Measurements from ENCODE around the gene CDK3. TPM values are rescaled to one million over a fixed set of nuclear protein-coding genes. Genes with fewer than 3 reads are reported as not detected.

The CDK3 gene
- total and polyA plus RNA-seq, 4 donors: 3.8 to 16.9 (median 12.1) TPM

DNA sequence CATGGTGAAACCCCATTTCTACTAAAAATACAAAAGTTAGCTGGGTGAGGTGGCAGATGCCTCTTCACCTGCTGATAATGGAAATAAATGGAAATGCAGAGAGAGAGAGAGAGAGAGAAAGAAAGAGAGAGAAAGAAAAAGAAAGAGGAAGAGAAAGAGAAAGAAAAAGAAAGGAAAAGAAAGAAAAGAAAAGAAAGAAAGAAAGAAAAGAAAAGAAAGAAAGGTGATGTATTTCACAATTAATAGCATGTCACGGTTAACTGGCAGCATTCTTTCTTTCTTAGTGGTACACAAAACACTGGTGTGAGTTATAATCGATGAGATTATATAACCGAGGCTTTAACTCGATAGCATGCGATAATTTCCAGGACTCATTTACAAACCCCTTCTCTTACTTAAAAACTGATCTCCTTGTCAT lies 24.9 kb upstream of the CDK3 start:
- WGBS (ENCODE audit: insufficient coverage): no CpG with 5 or more reads among the region's 5 CpGs
- H3K27me3 ChIP-seq (ENCODE audit: control insufficient read depth, insufficient read depth, low read length): no peaks in the 10 kb centered on the region
- H3K36me3 ChIP-seq (ENCODE audit: control insufficient read depth, insufficient read depth, low read length): peaks cover 24% of the 10 kb centered on the region
- no peak for DNase-seq (ENCODE audit: low read depth in 4 of 6, low spot score in 6 of 6)
- peaks cover 24% of the 10 kb centered on the region for H3K4me1 ChIP-seq (ENCODE audit: control insufficient read depth, insufficient read depth, low read length)
- no peaks in the 10 kb centered on the region for H3K9me3 ChIP-seq (ENCODE audit: control insufficient read depth, insufficient read depth, low read length)
- H3K27ac ChIP-seq (ENCODE audit: low read depth, low read length): no peak overlapping the region
- no peak overlapping the region for H3K4me3 ChIP-seq (ENCODE audit: low read depth, low read length)

DNA sequence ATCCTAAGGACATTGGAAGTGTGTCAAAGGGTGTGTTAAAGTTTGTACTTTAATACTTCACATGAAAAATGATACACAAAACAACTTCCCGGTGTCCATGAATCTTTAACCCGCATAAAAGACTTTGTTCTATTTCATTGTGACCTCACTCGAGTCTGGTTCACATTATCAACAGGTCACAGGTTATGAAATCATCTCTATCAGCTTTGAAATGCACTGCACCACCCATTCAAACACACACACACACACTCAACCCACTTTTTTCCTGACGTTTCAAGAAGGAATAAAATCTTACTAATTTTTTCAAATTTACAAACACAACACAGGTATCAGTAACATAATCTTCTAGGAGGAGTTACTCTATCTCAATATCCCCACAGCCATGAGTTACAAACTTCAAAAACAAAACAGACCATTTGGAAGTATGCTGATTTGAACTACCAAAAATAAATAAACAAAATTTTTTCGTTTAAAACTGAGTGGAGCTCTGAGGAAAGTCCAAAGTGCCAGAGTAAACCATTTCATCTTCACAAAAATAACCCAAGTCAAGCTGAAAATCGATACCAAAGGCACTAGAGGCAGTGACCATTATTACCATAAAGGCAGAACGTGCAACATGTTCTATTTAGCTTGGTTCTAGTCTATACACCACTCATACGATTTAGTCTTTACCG lies 24.3 kb upstream of the CDK3 start:
- H3K4me3 ChIP-seq (ENCODE audit: low read depth, low read length): no peak overlapping the region
- DNase-seq (ENCODE audit: low read depth in 4 of 6, low spot score in 6 of 6): no peak
- H3K4me1 ChIP-seq (ENCODE audit: control insufficient read depth, insufficient read depth, low read length): peaks cover 24% of the 10 kb centered on the region
- peaks cover 20% of the 10 kb centered on the region for H3K36me3 ChIP-seq (ENCODE audit: control insufficient read depth, insufficient read depth, low read length)
- WGBS (ENCODE audit: insufficient coverage): 59% methylated on average over 4 of the region's 9 CpGs
- no peak overlapping the region for H3K27ac ChIP-seq (ENCODE audit: low read depth, low read length)
- H3K9me3 ChIP-seq (ENCODE audit: control insufficient read depth, insufficient read depth, low read length): no peaks in the 10 kb centered on the region
- H3K27me3 ChIP-seq (ENCODE audit: control insufficient read depth, insufficient read depth, low read length): no peaks in the 10 kb centered on the region

DNA sequence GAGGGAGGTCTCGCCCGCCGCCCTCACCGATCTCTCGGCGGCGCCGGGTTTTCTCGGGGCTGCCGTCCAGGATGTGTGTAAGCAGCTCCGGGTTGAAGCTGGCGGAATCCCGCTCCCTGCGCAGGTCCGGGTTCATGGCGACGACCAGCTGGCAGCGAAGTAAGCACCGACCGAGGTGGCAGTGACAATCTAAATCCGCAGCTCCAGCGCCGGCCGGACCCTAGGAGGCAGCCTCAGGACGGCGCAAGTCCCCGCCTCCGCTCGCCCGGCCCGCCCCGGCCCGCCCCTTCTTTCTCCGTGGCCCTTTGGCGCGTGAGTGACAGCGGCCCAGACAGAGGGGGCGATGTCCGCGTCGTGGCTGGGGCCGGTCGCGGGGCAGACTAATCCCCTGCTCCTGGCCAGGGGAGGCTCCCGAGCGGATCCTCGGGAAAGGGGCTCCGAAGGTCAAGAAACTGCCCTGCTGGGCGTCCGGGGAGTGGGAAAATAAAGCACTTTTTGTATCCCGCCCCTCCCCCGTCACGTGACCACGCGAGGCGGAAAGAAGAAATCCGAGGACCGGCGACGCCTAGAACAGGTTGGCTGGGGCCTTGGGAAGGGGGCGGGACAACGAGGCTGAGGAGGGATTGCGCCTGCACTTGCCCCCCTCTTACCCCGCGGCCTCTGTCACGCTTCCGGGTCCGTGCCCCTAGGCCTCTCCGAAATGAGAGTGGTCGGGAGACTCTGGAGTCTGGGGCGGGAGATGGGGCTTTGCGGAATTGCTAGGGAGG lies 21.5 kb upstream of the CDK3 start, which contains the start of the genes ACOX1 and TEN1:
Gene ACOX1 (minus strand): TSS at position 229 of the 767 bp plus-strand sequence. CDS start 93 bp downstream, at position 136.
Gene TEN1 (plus strand): TSS at position 303 of the 767 bp plus-strand sequence. CDS start 6,953 bp downstream, outside the sequence.
- 0% methylated on average over 62 of the region's 72 CpGs for WGBS (ENCODE audit: insufficient coverage)
- peak; percentile 93 to 99 (median 96) for DNase-seq (ENCODE audit: low read depth in 4 of 6, low spot score in 6 of 6)
- Histone ChIP-seq H3K27ac (ENCODE audit: low read depth, low read length) (peak within 1 kb of the TSS; percentile 100), H3K9me3 (ENCODE audit: control insufficient read depth, insufficient read depth, low read length) (no peaks in the 10 kb centered on the region), H3K27me3 (ENCODE audit: control insufficient read depth, insufficient read depth, low read length) (no peaks in the 10 kb centered on the region), H3K4me3 (ENCODE audit: low read depth, low read length) (peak within 1 kb of the TSS; percentile 98), H3K4me1 (ENCODE audit: control insufficient read depth, insufficient read depth, low read length) (peaks cover 27% of the 10 kb centered on the region), H3K36me3 (ENCODE audit: control insufficient read depth, insufficient read depth, low read length) (peaks cover 9% of the 10 kb centered on the region)

DNA sequence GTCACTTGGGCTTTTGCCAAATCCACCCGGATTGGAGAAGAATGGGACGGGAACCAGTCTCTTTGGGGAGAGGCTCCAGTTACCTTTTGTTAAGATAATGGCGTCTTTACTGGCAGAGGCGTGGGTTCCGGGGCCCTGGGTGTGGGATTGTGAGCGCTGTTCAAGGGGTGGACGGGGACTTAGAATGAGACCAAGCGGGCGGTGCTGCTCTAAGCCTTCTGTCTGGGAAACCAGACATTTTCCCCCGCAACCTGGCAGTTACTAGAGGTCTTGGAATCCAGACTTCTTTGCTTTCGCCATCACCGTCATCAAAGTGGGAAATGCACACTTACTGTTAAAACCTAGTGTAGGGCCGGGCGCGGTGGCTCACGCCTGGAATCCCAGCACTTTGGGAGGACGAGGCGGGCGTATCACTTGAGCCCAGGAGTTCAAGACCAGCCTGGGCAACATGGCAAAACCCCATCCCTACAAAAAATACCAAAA lies 20.9 kb upstream of the CDK3 start:
- WGBS (ENCODE audit: insufficient coverage): 1% methylated on average over 19 of the region's 19 CpGs
- no peaks in the 10 kb centered on the region for H3K27me3 ChIP-seq (ENCODE audit: control insufficient read depth, insufficient read depth, low read length)
- peaks cover 27% of the 10 kb centered on the region for H3K4me1 ChIP-seq (ENCODE audit: control insufficient read depth, insufficient read depth, low read length)
- DNase-seq (ENCODE audit: low read depth in 4 of 6, low spot score in 6 of 6): no peak
- no peaks in the 10 kb centered on the region for H3K9me3 ChIP-seq (ENCODE audit: control insufficient read depth, insufficient read depth, low read length)
- H3K36me3 ChIP-seq (ENCODE audit: control insufficient read depth, insufficient read depth, low read length): peaks cover 7% of the 10 kb centered on the region
- H3K27ac ChIP-seq (ENCODE audit: low read depth, low read length): peak overlapping the region; percentile 100
- H3K4me3 ChIP-seq (ENCODE audit: low read depth, low read length): peak overlapping the region; percentile 98

DNA sequence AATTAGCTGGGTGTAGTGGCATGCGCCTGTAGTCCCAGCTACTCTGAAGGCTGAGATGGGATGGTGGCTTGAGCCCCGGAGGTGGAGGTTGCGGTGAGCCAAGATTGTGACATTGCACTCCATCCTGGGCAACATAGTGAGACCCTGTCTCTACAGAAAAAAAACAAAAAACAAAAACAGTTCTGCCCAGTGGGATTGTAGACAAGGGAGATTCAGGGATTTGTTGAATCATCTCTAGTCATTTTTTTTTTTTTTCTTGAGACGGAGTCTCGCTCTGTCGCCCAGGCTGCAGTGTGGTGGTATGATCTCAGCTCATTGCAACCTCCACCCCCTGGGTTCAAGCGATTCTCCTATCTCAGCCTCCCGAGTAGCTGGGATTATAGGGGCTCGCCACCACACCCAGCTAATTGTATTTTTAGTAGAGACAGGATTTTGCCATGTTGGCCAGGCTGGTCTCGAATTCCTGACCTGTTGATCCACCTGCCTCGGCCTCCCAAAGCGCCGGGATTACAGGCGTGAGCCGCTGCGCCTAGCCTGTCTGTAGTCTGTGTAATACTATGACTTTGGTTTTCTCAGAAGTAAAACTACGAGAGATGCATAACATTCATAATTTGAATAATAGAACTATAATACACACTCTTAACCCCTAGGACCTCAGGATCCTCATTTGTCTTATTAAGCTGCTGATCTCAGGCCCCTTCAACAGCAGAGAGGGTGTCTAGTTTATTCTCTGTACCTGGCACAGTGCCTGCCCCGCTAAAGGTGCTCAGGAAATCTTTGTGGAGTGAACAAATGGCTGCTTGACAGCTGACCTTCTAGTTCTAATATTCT lies 20.3 kb upstream of the CDK3 start:
- H3K27ac ChIP-seq (ENCODE audit: low read depth, low read length): peak overlapping the region; percentile 100
- H3K9me3 ChIP-seq (ENCODE audit: control insufficient read depth, insufficient read depth, low read length): no peaks in the 10 kb centered on the region
- WGBS (ENCODE audit: insufficient coverage): no CpG with 5 or more reads among the region's 18 CpGs
- H3K27me3 ChIP-seq (ENCODE audit: control insufficient read depth, insufficient read depth, low read length): no peaks in the 10 kb centered on the region
- DNase-seq (ENCODE audit: low read depth in 4 of 6, low spot score in 6 of 6): no peak
- H3K36me3 ChIP-seq (ENCODE audit: control insufficient read depth, insufficient read depth, low read length): peaks cover 4% of the 10 kb centered on the region
- H3K4me1 ChIP-seq (ENCODE audit: control insufficient read depth, insufficient read depth, low read length): peaks cover 27% of the 10 kb centered on the region
- peak overlapping the region; percentile 98 for H3K4me3 ChIP-seq (ENCODE audit: low read depth, low read length)

DNA sequence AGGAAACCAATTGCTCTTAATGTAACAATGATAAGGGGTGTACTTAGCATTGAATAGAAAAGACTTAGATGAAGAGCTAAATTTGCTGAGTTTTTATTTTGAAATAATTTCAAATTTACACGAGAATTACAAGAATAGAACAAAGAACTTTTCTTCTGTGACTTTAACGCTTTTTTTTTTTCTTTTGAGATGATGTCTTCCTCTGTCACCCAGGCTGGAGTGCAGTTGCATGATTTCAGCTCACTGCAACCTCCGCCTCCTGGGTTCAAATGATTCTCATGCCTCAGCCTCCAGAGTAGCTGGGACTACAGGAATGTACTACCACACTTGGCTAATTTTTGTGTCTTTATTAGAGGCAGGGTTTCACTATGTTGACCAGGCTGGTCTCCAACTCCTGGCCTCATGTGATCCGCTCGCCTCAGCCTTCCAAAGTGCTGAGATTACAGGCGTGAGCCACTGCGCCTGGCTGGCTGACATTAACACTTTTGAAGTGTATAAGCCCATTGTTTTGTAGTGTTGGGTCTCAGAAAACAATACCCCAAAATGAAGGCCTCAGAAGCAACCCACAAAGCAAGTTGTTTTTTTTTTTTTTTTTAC lies 19.5 kb upstream of the CDK3 start:
- H3K9me3 ChIP-seq (ENCODE audit: control insufficient read depth, insufficient read depth, low read length): no peaks in the 10 kb centered on the region
- H3K4me3 ChIP-seq (ENCODE audit: low read depth, low read length): no peak overlapping the region
- H3K27ac ChIP-seq (ENCODE audit: low read depth, low read length): no peak overlapping the region
- peaks cover 27% of the 10 kb centered on the region for H3K4me1 ChIP-seq (ENCODE audit: control insufficient read depth, insufficient read depth, low read length)
- WGBS (ENCODE audit: insufficient coverage): 93% methylated on average over 5 of the region's 7 CpGs
- H3K36me3 ChIP-seq (ENCODE audit: control insufficient read depth, insufficient read depth, low read length): peaks cover 4% of the 10 kb centered on the region
- DNase-seq (ENCODE audit: low read depth in 4 of 6, low spot score in 6 of 6): no peak
- H3K27me3 ChIP-seq (ENCODE audit: control insufficient read depth, insufficient read depth, low read length): no peaks in the 10 kb centered on the region

DNA sequence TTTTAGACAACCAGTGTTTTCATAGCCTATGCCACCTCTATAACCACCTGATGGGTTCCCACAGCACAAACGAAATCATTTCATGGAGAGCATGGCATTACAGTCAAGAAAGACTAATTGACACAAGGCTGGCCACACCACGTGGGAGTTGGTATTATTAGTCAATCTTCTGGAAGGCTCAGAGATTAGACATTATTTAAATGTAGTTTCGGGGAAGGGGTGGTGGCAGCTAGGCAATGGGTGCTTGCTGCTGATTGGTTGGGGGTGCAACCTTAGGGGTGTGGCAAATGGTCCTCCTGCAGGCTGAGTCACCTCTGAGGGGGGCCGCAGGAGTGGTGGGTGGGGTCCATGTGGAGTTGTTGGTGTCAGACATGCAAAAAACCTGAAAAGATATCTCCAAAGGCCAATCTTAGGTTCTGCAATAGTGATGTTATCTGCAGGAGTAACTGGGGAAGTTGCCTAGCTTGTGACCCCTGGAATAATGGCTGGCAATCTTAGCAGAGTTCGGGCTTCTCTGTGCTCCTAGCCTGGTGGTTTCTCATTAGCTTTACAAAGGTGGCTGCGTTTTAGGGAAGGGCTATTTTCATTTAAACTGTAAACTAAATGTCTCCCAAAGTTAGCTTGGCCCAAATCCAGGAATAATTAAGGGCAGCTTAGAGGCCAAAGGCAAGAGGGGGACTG lies 17.0 kb upstream of the CDK3 start:
- no peak overlapping the region for H3K4me3 ChIP-seq (ENCODE audit: low read depth, low read length)
- H3K36me3 ChIP-seq (ENCODE audit: control insufficient read depth, insufficient read depth, low read length): peaks cover 2% of the 10 kb centered on the region
- 28% methylated on average over 5 of the region's 6 CpGs for WGBS (ENCODE audit: insufficient coverage)
- H3K27me3 ChIP-seq (ENCODE audit: control insufficient read depth, insufficient read depth, low read length): no peaks in the 10 kb centered on the region
- H3K4me1 ChIP-seq (ENCODE audit: control insufficient read depth, insufficient read depth, low read length): peaks cover 14% of the 10 kb centered on the region
- peak in 2 of 6 donors; percentile 10 to 22 for DNase-seq (ENCODE audit: low read depth in 4 of 6, low spot score in 6 of 6)
- no peak overlapping the region for H3K27ac ChIP-seq (ENCODE audit: low read depth, low read length)
- no peaks in the 10 kb centered on the region for H3K9me3 ChIP-seq (ENCODE audit: control insufficient read depth, insufficient read depth, low read length)

GRCh38 chr17:75985986-75986385 lies 14.7 kb upstream of the CDK3 start:
- peaks cover 6% of the 10 kb centered on the region for H3K36me3 ChIP-seq (ENCODE audit: control insufficient read depth, insufficient read depth, low read length)
- WGBS (ENCODE audit: insufficient coverage): no CpG with 5 or more reads among the region's 4 CpGs
- no peaks in the 10 kb centered on the region for H3K9me3 ChIP-seq (ENCODE audit: control insufficient read depth, insufficient read depth, low read length)
- H3K27ac ChIP-seq (ENCODE audit: low read depth, low read length): no peak overlapping the region
- peaks cover 3% of the 10 kb centered on the region for H3K4me1 ChIP-seq (ENCODE audit: control insufficient read depth, insufficient read depth, low read length)
- H3K27me3 ChIP-seq (ENCODE audit: control insufficient read depth, insufficient read depth, low read length): no peaks in the 10 kb centered on the region
- no peak for DNase-seq (ENCODE audit: low read depth in 4 of 6, low spot score in 6 of 6)
- no peak overlapping the region for H3K4me3 ChIP-seq (ENCODE audit: low read depth, low read length)
